Measurements from ENCODE around the gene FGD4. TPM values are rescaled to one million over a fixed set of nuclear protein-coding genes. Genes with fewer than 3 reads are reported as not detected.

Gene FGD4
- total RNA-seq (2021) = 32.8 to 39.7 TPM (median 35.7 TPM) in 3 replicates
- percentile 90 among the genes with signal in this experiment for Bru-seq, nascent RNA
- long read RNA-seq, experiment 1, full-length matches to known transcripts = 32 of 114 reads
- long read RNA-seq, experiment 1, partial matches to known transcripts = 18 of 114 reads
- long read RNA-seq, experiment 1, other reads (novel, unspliced or antisense) = 64 of 114 reads
- long read RNA-seq, experiment 2, transcript FGD4-212 (17 exons, 2,977 nt) = major isoform, 5 of 26 reads
- long read RNA-seq, experiment 2, partial matches to known transcripts = 0 of 26 reads
- long read RNA-seq, experiment 2, other reads (novel, unspliced or antisense) = 21 of 26 reads
- long read RNA-seq, experiment 3, partial matches to known transcripts = 0 of 6 reads
- long read RNA-seq, experiment 3, other reads (novel, unspliced or antisense) = 6 of 6 reads

DNA sequence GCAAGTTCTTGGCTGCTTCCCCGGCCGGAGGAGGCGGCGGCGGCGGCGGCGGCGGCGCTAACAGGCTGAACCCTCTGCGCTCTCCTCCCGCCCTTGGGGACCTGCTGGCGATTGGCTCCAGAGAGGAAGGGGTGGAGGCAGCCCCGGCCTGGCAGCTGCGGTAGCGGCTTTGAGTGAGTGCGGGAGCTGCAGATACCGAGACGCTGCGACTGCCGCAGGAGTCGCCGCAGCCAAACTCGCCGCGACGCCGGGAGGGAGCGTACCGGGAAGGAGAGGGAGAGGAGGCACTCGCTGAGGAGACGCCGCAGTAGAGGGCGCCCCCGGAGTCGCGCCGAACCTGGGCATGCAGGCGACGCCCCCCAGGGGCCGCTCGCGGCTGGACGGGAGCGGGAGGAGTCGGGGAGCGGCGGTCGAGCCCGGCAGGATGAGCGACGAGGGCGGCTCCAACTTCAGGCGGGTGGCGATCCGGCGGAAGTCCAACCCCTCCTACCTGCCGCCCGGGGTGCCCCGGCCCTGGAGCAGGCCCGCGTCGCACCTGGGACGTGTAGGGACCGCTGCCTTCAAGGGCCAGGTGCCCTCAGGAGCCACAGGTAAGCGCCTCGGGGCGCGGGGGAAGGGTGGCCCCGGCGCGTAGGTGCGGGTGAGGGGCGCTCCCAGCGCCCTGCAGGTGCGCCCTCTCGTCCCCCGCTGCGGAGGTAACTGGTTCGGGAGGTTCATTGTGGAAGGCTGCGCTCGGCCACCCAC is at the start of gene FGD4:
Gene FGD4, plus strand, starts transcription at position 189 of the 744 bp plus-strand sequence.
- H3K27ac Mint-ChIP-seq = peak within 1 kb of the TSS; percentile 99
- ATAC-seq (peak; percentile 76), DNase-seq (ENCODE audit: low spot score) (peak; percentile 91)
- H3K4me1 Mint-ChIP-seq = peaks cover 59% of the 10 kb centered on the region
- no peaks in the 10 kb centered on the region for H3K27me3 Mint-ChIP-seq (ENCODE audit: low read depth)
- POLR2A ChIA-PET = interaction anchor here (0.8 to 0.9 kb wide), 3 partner anchors 49 to 356 kb away, joined by 3 to 4 read pairs (median 3); partner anchors contain the start of gene YARS2
- CTCF ChIA-PET = interaction anchor here (0.6 to 1.6 kb wide), 2 partner anchors 32 to 55 kb away, joined by 3 to 4 read pairs; no protein-coding TSS in a partner anchor
- H3K4me3 Mint-ChIP-seq = peak within 1 kb of the TSS; percentile 94
- H3K9me3 Mint-ChIP-seq = no peaks in the 10 kb centered on the region
- H3K36me3 Mint-ChIP-seq = peaks cover 14% of the 10 kb centered on the region
- TF ChIP-seq, protein P1, sequence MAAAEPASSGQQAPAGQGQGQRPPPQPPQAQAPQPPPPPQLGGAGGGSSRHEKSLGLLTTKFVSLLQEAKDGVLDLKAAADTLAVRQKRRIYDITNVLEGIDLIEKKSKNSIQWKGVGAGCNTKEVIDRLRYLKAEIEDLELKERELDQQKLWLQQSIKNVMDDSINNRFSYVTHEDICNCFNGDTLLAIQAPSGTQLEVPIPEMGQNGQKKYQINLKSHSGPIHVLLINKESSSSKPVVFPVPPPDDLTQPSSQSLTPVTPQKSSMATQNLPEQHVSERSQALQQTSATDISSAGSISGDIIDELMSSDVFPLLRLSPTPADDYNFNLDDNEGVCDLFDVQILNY (CRISPR knock-in tag; IDR thresholded peaks at IDR 0.05) = 0 out of 2 replicates have a peak, but pooled peaks have one; percentile 18
- peak; percentile 17; the same call in 1 of the 2 replicates for TF ChIP-seq MYBL2 (CRISPR knock-in tag; IDR thresholded peaks at IDR 0.05)
- TF ChIP-seq, protein P2, sequence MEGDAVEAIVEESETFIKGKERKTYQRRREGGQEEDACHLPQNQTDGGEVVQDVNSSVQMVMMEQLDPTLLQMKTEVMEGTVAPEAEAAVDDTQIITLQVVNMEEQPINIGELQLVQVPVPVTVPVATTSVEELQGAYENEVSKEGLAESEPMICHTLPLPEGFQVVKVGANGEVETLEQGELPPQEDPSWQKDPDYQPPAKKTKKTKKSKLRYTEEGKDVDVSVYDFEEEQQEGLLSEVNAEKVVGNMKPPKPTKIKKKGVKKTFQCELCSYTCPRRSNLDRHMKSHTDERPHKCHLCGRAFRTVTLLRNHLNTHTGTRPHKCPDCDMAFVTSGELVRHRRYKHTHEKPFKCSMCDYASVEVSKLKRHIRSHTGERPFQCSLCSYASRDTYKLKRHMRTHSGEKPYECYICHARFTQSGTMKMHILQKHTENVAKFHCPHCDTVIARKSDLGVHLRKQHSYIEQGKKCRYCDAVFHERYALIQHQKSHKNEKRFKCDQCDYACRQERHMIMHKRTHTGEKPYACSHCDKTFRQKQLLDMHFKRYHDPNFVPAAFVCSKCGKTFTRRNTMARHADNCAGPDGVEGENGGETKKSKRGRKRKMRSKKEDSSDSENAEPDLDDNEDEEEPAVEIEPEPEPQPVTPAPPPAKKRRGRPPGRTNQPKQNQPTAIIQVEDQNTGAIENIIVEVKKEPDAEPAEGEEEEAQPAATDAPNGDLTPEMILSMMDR (IDR thresholded peaks at IDR 0.05) = peak; percentile 35; the same call in 1 of the 2 replicates
- TF ChIP-seq, protein P3, sequence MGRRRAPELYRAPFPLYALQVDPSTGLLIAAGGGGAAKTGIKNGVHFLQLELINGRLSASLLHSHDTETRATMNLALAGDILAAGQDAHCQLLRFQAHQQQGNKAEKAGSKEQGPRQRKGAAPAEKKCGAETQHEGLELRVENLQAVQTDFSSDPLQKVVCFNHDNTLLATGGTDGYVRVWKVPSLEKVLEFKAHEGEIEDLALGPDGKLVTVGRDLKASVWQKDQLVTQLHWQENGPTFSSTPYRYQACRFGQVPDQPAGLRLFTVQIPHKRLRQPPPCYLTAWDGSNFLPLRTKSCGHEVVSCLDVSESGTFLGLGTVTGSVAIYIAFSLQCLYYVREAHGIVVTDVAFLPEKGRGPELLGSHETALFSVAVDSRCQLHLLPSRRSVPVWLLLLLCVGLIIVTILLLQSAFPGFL (CRISPR knock-in tag; IDR thresholded peaks at IDR 0.05; ENCODE audit: borderline replicate concordance) = no peak
- peak; percentile 48; the same call in 1 of the 2 replicates for TF ChIP-seq SP1 (CRISPR knock-in tag; conservative IDR thresholded peaks at IDR 0.05)
- TF ChIP-seq, protein P4, sequence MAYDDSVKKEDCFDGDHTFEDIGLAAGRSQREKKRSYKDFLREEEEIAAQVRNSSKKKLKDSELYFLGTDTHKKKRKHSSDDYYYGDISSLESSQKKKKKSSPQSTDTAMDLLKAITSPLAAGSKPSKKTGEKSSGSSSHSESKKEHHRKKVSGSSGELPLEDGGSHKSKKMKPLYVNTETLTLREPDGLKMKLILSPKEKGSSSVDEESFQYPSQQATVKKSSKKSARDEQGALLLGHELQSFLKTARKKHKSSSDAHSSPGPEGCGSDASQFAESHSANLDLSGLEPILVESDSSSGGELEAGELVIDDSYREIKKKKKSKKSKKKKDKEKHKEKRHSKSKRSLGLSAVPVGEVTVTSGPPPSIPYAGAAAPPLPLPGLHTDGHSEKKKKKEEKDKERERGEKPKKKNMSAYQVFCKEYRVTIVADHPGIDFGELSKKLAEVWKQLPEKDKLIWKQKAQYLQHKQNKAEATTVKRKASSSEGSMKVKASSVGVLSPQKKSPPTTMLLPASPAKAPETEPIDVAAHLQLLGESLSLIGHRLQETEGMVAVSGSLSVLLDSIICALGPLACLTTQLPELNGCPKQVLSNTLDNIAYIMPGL (CRISPR knock-in tag; IDR thresholded peaks at IDR 0.05) = peak; percentile 100
- no peak for TF ChIP-seq SMAD3 (CRISPR knock-in tag; IDR thresholded peaks at IDR 0.05; ENCODE audit: borderline replicate concordance)
- no peak for TF ChIP-seq ZNF671 (CRISPR knock-in tag; IDR thresholded peaks at IDR 0.05)
- TF ChIP-seq ZNF396 (CRISPR knock-in tag; IDR thresholded peaks at IDR 0.05; ENCODE audit: borderline replicate concordance) = no peak
- no peak for TF ChIP-seq JAZF1 (CRISPR knock-in tag; IDR thresholded peaks at IDR 0.05)
- TF ChIP-seq ZNF232 (CRISPR knock-in tag; IDR thresholded peaks at IDR 0.05) = peak; percentile 13; the same call in 1 of the 2 replicates
- TF ChIP-seq MXD4 (CRISPR knock-in tag; IDR thresholded peaks at IDR 0.05; ENCODE audit: borderline replicate concordance) = no peak
- TF ChIP-seq TEAD1 (CRISPR knock-in tag; IDR thresholded peaks at IDR 0.05) = peak; percentile 67; the same call in 1 of the 2 replicates
- no peak for TF ChIP-seq GRHL2 (CRISPR knock-in tag; IDR thresholded peaks at IDR 0.05; ENCODE audit: insufficient replicate concordance, severe bottlenecking)
- TF ChIP-seq NR2C2 (CRISPR knock-in tag; IDR thresholded peaks at IDR 0.05) = peak; percentile 41
- peak; percentile 83 for TF ChIP-seq ZNF423 (CRISPR knock-in tag; IDR thresholded peaks at IDR 0.05)
- TF ChIP-seq, protein P5, sequence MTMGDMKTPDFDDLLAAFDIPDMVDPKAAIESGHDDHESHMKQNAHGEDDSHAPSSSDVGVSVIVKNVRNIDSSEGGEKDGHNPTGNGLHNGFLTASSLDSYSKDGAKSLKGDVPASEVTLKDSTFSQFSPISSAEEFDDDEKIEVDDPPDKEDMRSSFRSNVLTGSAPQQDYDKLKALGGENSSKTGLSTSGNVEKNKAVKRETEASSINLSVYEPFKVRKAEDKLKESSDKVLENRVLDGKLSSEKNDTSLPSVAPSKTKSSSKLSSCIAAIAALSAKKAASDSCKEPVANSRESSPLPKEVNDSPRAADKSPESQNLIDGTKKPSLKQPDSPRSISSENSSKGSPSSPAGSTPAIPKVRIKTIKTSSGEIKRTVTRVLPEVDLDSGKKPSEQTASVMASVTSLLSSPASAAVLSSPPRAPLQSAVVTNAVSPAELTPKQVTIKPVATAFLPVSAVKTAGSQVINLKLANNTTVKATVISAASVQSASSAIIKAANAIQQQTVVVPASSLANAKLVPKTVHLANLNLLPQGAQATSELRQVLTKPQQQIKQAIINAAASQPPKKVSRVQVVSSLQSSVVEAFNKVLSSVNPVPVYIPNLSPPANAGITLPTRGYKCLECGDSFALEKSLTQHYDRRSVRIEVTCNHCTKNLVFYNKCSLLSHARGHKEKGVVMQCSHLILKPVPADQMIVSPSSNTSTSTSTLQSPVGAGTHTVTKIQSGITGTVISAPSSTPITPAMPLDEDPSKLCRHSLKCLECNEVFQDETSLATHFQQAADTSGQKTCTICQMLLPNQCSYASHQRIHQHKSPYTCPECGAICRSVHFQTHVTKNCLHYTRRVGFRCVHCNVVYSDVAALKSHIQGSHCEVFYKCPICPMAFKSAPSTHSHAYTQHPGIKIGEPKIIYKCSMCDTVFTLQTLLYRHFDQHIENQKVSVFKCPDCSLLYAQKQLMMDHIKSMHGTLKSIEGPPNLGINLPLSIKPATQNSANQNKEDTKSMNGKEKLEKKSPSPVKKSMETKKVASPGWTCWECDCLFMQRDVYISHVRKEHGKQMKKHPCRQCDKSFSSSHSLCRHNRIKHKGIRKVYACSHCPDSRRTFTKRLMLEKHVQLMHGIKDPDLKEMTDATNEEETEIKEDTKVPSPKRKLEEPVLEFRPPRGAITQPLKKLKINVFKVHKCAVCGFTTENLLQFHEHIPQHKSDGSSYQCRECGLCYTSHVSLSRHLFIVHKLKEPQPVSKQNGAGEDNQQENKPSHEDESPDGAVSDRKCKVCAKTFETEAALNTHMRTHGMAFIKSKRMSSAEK (CRISPR knock-in tag; IDR thresholded peaks at IDR 0.05; ENCODE audit: borderline replicate concordance) = no peak
- TF ChIP-seq GABPB1 (CRISPR knock-in tag; IDR thresholded peaks at IDR 0.05) = 0 out of 2 replicates have a peak, but pooled peaks have one; percentile 23
- no peak for TF ChIP-seq NFYB (CRISPR knock-in tag; conservative IDR thresholded peaks at IDR 0.05; ENCODE audit: low read depth)
- TF ChIP-seq, protein P6, sequence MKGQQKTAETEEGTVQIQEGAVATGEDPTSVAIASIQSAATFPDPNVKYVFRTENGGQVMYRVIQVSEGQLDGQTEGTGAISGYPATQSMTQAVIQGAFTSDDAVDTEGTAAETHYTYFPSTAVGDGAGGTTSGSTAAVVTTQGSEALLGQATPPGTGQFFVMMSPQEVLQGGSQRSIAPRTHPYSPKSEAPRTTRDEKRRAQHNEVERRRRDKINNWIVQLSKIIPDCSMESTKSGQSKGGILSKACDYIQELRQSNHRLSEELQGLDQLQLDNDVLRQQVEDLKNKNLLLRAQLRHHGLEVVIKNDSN (CRISPR knock-in tag; IDR thresholded peaks at IDR 0.05) = peak; percentile 50; the same call in 1 of the 2 replicates
- 0 out of 2 replicates have a peak, but pooled peaks have one; percentile 40 for TF ChIP-seq TEAD4 (CRISPR knock-in tag; IDR thresholded peaks at IDR 0.05)
- TF ChIP-seq ATF1 (CRISPR knock-in tag; IDR thresholded peaks at IDR 0.05) = no peak
- no peak for TF ChIP-seq TP53 (CRISPR knock-in tag; IDR thresholded peaks at IDR 0.05)

All from WTC11 (cell line).